GM19193 (cell line): ENCODE measurements around the gene CLTA.

Experiments
- POLR2A ChIP-seq: IDR thresholded peaks from 4 replicates; pipeline ENCODE4 v1.6.1; 2011; ENCODE audit not compliant: insufficient read depth, insufficient read length; ENCODE audit errors: extremely low read depth

The CLTA gene

GRCh38 chr9:36207546-36208012, 16.9 kb downstream of the CLTA start:
- no peak for TF ChIP-seq POLR2A

DNA sequence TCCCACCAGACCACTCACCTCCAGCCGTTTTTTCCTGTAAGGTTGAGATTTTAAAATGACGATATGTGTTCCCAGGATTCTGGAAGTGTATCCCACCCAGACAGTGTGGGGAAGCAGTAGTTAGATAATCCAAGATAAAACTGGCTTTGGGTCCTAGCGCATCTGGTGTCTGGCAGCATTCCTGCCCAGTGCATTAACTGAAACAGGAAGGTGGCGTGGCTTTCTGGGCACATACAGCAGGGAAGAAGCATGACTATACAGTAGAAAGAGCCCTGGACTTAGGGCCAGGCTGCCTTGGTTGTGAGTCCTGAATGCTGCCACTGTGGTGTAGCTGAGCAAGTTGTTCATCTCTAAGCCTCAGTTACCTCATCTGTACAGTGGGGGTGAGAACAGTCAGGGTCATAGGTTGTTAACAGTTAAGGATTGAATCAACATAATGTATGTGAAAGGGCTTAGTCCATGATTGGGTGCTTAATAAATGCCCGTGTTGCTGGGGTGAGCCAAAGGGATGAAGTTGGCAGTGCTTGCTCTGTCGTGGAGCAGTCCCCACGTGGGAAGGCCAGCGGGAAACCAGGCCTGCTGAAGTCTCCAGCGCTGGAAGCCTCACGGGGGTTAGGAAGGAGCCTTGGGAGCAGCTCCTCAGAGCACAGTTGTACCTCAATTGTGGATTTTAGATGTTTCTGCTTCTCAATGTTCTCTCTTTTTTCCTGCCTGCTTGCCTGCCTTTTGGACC, 18.0 kb downstream of the CLTA start:
- TF ChIP-seq POLR2A: no peak

DNA sequence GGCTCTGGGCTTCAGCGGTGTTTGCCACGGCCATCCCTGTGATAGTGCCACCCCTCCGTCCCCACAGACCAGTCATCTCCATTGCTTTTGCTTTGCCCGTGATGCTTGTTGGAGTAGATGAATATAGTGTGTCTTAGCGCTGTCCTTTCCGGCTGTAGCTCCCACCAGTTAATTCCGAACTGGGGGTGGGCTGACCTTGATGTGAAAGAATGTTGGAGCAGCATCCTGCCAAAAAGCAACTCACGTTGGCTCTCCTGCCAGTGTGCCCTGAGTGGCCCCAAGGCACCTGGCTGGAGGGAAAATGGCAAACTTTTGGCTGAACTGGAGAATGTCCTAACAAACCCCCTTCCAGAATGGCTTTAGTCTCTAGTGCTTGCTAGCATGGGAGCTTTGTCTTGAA, 20.0 kb downstream of the CLTA start:
- TF ChIP-seq POLR2A: no peak

GRCh38 chr9:36211510-36211909, 20.8 kb downstream of the CLTA start:
- no peak for TF ChIP-seq POLR2A

DNA sequence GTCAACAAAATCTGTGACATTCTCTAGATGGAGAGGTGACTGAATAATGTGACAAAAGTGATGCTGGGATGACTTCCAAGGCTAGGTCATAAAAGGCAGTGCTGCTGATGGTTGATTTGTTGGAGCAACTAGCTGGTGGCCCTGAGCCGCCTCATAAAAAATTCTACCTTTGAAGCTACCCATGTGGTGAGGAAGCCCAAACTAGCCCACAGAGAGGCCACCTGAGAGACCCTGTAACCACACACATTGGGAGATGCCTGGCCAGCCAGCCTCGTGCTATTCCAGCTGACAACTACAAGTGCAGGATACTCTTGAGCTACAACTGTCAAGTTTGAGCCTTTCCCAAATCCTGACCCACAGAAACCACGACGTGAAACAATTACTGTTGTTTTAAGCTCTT, 22.7 kb downstream of the CLTA start:
- TF ChIP-seq POLR2A: no peak

GRCh38 chr9:36213989-36214388, 23.3 kb downstream of the CLTA start:
- TF ChIP-seq POLR2A: no peak

DNA sequence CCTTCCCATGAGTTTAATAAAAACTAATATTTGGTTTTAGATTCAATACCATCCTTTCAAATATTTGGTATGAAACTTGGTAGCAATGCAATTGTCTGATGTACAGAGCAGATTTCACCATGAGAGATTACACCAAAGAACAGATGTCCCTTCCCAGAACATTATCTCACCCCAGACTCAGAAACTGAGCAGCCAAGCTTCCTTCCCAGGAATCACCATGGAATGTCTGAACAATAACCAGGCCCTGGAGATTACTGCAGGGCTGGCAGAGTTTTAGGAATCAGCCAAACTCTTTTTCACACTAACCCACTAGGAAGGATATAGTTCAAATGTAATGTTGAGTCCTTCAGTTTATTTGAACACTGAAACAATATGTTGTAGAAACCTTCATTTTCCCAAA, 23.9 kb downstream of the CLTA start:
- TF ChIP-seq POLR2A: no peak

DNA sequence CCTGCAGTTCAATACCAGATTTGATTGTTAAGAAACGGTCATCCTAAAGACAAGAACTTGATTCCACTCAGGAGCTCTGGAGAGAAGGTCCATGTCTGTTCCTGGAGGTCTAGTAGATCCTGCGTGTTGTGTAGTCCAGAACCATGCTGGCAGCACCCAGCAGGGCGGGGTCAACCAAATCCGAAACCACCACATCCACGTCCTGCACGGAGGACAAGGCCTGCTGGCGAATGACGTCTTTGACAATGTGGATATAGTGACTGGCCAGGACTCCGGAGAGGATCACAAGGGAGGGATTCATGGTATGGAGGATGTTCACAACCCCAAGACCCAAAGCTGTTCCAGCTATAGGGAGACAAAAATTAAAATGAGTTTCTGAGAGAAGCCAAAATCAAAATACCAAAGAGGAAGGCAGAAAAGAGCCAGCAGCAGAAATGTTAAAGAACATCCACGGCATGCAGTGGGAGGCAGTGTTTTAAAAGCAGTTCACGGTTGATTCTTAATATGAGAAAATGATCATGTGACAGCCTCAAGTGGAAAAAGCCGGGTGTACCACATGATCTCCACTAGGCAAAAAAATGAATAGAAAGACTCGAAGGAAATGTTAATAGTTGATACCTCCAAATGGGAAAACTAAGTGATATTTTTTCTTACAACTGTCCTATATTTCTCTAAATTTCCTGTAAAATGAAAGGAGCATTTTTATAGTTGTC, 26.7 kb downstream of the CLTA start:
- TF ChIP-seq POLR2A: no peak

- TF ChIP-seq POLR2A: no peak
These were observed 27.3 kb downstream of the CLTA start for GRCh38 chr9:36218011-36218410.

GRCh38 chr9:36218411-36218901, 27.7 kb downstream of the CLTA start:
- no peak for TF ChIP-seq POLR2A

DNA sequence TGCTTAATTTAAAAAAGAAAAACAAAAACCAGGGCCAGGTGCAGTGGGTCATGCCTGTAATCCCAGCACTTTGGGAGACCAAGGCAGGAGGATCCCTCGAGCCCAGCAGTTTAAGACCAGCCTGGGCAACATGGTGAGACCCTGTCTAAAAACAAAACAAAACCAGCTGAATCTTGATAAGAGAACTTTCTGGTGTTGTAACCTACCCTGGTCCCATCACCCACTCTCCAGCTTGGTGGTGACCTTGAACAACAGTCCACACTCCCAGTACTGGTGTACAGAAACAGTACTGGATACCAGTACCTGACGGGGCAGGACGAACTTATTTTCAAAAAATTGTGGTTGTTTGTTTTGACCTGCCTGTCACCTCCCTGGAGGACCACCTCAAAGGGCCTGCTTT, 30.9 kb downstream of the CLTA start:
- TF ChIP-seq POLR2A: no peak

DNA sequence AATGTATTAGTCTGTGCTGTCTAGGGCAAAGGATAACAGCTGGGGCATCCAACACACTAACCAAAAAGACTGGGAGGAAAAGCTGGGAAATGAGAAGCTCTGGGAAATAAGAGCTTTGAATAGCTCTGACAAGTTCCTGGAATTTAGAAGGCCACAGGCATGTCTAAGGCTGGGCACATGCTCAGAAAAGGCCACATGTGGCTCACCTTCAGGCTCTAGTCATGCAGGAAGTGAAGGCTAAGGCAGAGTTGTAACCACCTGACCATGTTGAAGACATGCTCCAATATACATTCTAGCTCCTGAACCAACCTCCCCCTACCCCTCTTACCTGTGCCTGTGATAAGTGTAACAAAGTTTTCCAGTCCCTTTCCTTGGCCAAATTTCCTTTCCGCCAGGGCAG, 31.7 kb downstream of the CLTA start:
- no peak for TF ChIP-seq POLR2A

- TF ChIP-seq POLR2A: no peak
These were observed 46.5 kb downstream of the CLTA start for GRCh38 chr9:36237230-36237629.

DNA sequence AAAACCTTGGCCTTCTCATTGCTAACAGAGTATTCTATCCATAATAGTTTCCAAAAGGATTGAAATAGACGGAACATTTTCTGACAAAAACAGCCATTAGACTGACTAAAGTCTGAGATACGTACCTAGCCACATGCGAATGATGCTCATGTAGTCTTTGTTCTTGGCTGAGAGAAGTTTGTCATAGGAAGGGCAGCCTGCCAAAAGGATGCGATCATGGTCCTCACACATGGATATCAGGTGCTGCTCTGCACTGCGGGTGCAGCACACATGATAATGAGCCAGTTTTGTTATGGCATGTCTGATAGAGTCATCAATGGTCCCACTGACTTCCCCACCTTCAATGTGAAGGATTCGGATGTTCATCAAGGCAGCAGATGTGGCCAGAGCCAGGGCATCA, 55.2 kb downstream of the CLTA start:
- no peak for TF ChIP-seq POLR2A

- no peak for TF ChIP-seq POLR2A
These were observed 56.6 kb downstream of the CLTA start for GRCh38 chr9:36247356-36247755.

- TF ChIP-seq POLR2A: no peak
These were observed 58.5 kb downstream of the CLTA start for GRCh38 chr9:36249189-36249588.

DNA sequence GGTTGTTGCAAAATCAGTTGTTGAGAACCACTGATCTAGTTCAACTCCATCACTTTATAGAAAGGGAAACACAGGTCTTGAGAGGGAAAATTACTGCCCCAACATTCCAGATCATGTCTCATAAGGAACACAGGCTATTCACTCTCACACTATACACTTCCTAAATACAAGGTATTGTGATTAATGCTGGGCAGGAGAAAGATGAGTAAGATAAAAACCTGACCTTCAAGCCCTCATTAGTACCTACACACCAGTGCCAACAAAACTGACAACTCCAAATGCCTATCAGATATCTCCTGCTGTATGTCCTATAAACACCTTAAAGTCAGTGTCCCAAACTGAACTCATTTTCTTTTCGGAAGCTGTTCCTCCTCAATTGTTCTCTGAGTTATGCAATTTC, 59.4 kb downstream of the CLTA start:
- no peak for TF ChIP-seq POLR2A

DNA sequence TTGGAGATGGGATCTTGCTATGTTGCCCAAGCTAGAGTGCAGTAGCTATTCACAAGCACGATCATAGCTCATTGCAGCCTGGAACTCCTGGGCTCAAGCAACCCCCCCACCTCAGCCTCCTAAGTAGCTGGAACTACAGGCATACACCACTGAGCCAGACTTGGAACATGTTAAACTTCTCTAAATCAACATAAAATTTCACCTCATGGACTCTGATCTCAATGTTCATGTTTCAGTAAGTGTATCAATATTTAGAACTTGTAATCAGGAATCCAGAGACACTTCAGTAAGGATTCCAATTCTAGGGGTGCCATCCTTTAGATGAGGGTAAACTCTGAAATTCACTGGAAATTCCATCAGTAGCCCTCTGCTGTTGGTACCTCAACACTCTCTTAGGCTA, 60.7 kb downstream of the CLTA start:
- no peak for TF ChIP-seq POLR2A
